GM19467 (cell line): ENCODE measurements around the gene DND1.
"Not testable (repeated sequence)": the region's sequence is repeated elsewhere in the genome, so short reads cannot be mapped to it uniquely, and the experiment has no call there.

Experiments
- ATAC-seq: cut with Tn5 transposase; IDR thresholded peaks from one replicate; pipeline ENCODE4 v1.9.1; 2021; ENCODE audit warnings: mild to moderate bottlenecking, moderate library complexity; ENCODE audit not compliant: unreplicated experiment

DND1 gene

GRCh38 chr5:140672455-140673186, 755 bp downstream of the DND1 start:
- no peak for ATAC-seq

GRCh38 chr5:140671472-140672125, 1.8 kb downstream of the DND1 start:
- ATAC-seq, result no peak

GRCh38 chr5:140671035-140671434, 2.3 kb downstream of the DND1 start:
- not testable (repeated sequence) for ATAC-seq

GRCh38 chr5:140664359-140665119, 8.8 kb downstream of the DND1 start, which contains the start of gene WDR55:
TSS of gene WDR55 (plus strand) at chr5:140664904. CDS start at chr5:140664913, 9 bp downstream.
- peak; percentile 95 for ATAC-seq

GRCh38 chr5:140664030-140664358, 9.4 kb downstream of the DND1 start:
- no peak for ATAC-seq

GRCh38 chr5:140660371-140660770, 13.0 kb downstream of the DND1 start:
- not testable (repeated sequence) for ATAC-seq

- ATAC-seq, result no peak
These were observed 14.5 kb downstream of the DND1 start for GRCh38 chr5:140658870-140659269.

- no peak for ATAC-seq
These were observed 26.3 kb downstream of the DND1 start for GRCh38 chr5:140647042-140647419.

- no peak for ATAC-seq
These were observed 30.7 kb downstream of the DND1 start for GRCh38 chr5:140642718-140643117.

- no peak for ATAC-seq
These were observed 31.7 kb downstream of the DND1 start for GRCh38 chr5:140641716-140642115.

GRCh38 chr5:140639148-140639981, 34.0 kb downstream of the DND1 start, which contains the start of gene TMCO6:
TSS of gene TMCO6 (plus strand) at chr5:140639451. CDS start at chr5:140639528, 77 bp downstream.
- ATAC-seq, result peak; percentile 95

- ATAC-seq, result not testable (repeated sequence)
These were observed 34.6 kb downstream of the DND1 start for GRCh38 chr5:140638898-140639147.

- ATAC-seq, result no peak
These were observed 35.8 kb downstream of the DND1 start for GRCh38 chr5:140637371-140638100.

GRCh38 chr5:140635291-140636257, 37.8 kb downstream of the DND1 start:
- no peak for ATAC-seq

- ATAC-seq, result no peak
These were observed 39.3 kb downstream of the DND1 start for GRCh38 chr5:140634103-140634502.

- ATAC-seq, result no peak
These were observed 39.9 kb downstream of the DND1 start for GRCh38 chr5:140633501-140633900.

- peak; percentile 5 for ATAC-seq
These were observed 40.3 kb downstream of the DND1 start, which contains the start of gene CD14 for GRCh38 chr5:140633021-140633471. TSS of gene CD14 (minus strand) at chr5:140633175. CDS start at chr5:140633071, 104 bp downstream.

- peak; percentile 54 for ATAC-seq
These were observed 40.9 kb downstream of the DND1 start for GRCh38 chr5:140632366-140633020.
